H1 (cell line): ENCODE measurements around the gene ZSWIM7. TPM values are rescaled to one million over a fixed set of nuclear protein-coding genes. Genes with fewer than 3 reads are reported as not detected.
A peak's percentile ranks its signal among the peaks of the same experiment; 100 is the strongest.

ENCODE experiments used
- CTCF ChIA-PET: fragments of 300-600 bp; sonication (Branson Sonifier 250); formaldehyde crosslinking; loops from one replicate; lab custom pipeline; 2021; ENCODE audit not compliant: partially characterized antibody; lab: Charles Lee
- POLR2A ChIA-PET: fragments of 300-600 bp; sonication (Branson Sonifier 250); formaldehyde crosslinking; loops from one replicate; lab custom pipeline; 2021; ENCODE audit warnings: inconsistent platforms; ENCODE audit not compliant: partially characterized antibody; lab: Charles Lee
- DNase-seq, 2 experiments: peaks; one replicate each; pipeline versions ENCODE4 v3.0.0 to v3.0.0-alpha.2; 2010 to 2022; ENCODE audit warnings: low spot score in 2 of 2, low read depth in 1 of 2, mixed read lengths in 1 of 2
- FAIRE-seq: peaks from 2 replicates; lab custom pipeline; 2011; peaks lifted over from hg19 to GRCh38; lab: Jason Lieb, UNC
- H2AFZ ChIP-seq: 2 replicates; pipeline ENCODE4 v1.8.1; 2012; ENCODE audit warnings: low read length, inconsistent platforms
- H2AK5ac ChIP-seq: 2 replicates; pipeline ENCODE4 v1.6.1; 2013; ENCODE audit warnings: low read depth, low read length
- H2BK120ac ChIP-seq: replicated peaks from 2 replicates; pipeline ENCODE3; 2013; ENCODE audit warnings: low read depth, low read length, inconsistent platforms
- H2BK12ac ChIP-seq: 2 replicates; pipeline ENCODE4 v1.6.1; 2013; ENCODE audit warnings: low read depth, low read length
- H2BK15ac ChIP-seq: 2 replicates; pipeline ENCODE4 v1.6.1; 2013; ENCODE audit warnings: low read length
- H2BK20ac ChIP-seq: 2 replicates; pipeline ENCODE4 v1.6.1; 2013; ENCODE audit warnings: low read length
- H2BK5ac ChIP-seq: 2 replicates; pipeline ENCODE4 v1.6.1; 2013; ENCODE audit warnings: low read depth, low read length
- H3K14ac ChIP-seq: 2 replicates; pipeline ENCODE4 v1.6.1; 2013; ENCODE audit warnings: inconsistent platforms; ENCODE audit not compliant: insufficient read length
- H3K18ac ChIP-seq: 2 replicates; pipeline ENCODE4 v1.6.1; 2013; ENCODE audit warnings: low read length; ENCODE audit errors: extremely low read depth
- H3K23ac ChIP-seq: 2 replicates; pipeline ENCODE4 v1.6.1; 2013; ENCODE audit warnings: inconsistent platforms; ENCODE audit not compliant: insufficient read length
- H3K23me2 ChIP-seq: 2 replicates; pipeline ENCODE4 v1.6.1; 2013; ENCODE audit warnings: low read depth, low read length
- H3K27ac ChIP-seq: 2 replicates; pipeline ENCODE4 v1.6.1; 2011; ENCODE audit warnings: low read depth, low read length, inconsistent platforms
- H3K27me3 ChIP-seq, 4 experiments: replicated peaks in 1 of 4; 1 replicate in 1 of 4; 2 replicates in 3 of 4; pipeline versions ENCODE4 v1.6.1 to v1.8.1; 2011 to 2013; ENCODE audit warnings: low read length in 3 of 4, mild to moderate bottlenecking in 3 of 4, inconsistent platforms in 2 of 4, mixed read lengths in 2 of 4, moderate library complexity in 1 of 4; ENCODE audit not compliant: control insufficient read depth in 3 of 4, insufficient read depth in 3 of 4; ENCODE audit errors: extremely low read depth in 1 of 4
- H3K36me3 ChIP-seq, 4 experiments: 2 replicates each; pipeline versions ENCODE4 v1.6.1 to v1.8.1; 2011 to 2013; ENCODE audit warnings: mild to moderate bottlenecking in 4 of 4, low read length in 3 of 4, moderate library complexity in 2 of 4, control low read depth in 1 of 4, inconsistent platforms in 1 of 4; ENCODE audit not compliant: insufficient read depth in 4 of 4, control insufficient read depth in 2 of 4
- H3K4ac ChIP-seq: replicated peaks from 2 replicates; pipeline ENCODE3; 2013; ENCODE audit warnings: low read length, low read depth, mixed read lengths, inconsistent platforms; ENCODE audit not compliant: insufficient read length
- H3K4me1 ChIP-seq, 4 experiments: replicated peaks in 1 of 4; 1 replicate in 1 of 4; 2 replicates in 3 of 4; pipeline versions ENCODE4 v1.6.1 to v1.8.1; 2011 to 2013; ENCODE audit warnings: low read length in 3 of 4, inconsistent platforms in 2 of 4, mixed read lengths in 1 of 4; ENCODE audit not compliant: insufficient read depth in 4 of 4, control insufficient read depth in 3 of 4
- H3K4me2 ChIP-seq, 2 experiments: 2 replicates each; pipeline versions ENCODE4 v1.6.1 to v1.8.1; 2011 to 2013; ENCODE audit warnings: low read depth in 2 of 2, low read length in 2 of 2, control low read depth in 1 of 2, inconsistent platforms in 1 of 2, mild to moderate bottlenecking in 1 of 2; ENCODE audit not compliant: insufficient read depth in 1 of 2
- H3K4me3 ChIP-seq, 4 experiments: fragments of 200-600, 300-600 bp in 1 of 4; sonication (generic), shearing (Covaris generic), sonication (Bioruptor Twin) in 1 of 4; 2 replicates each; pipeline versions ENCODE4 v1.5.1 to v1.8.1; 2011 to 2016; ENCODE audit warnings: low read length in 4 of 4, low read depth in 3 of 4, control low read depth in 2 of 4, inconsistent platforms in 2 of 4, mild to moderate bottlenecking in 2 of 4, mixed read lengths in 1 of 4, moderate library complexity in 1 of 4; ENCODE audit not compliant: insufficient read depth in 2 of 4; ENCODE audit errors: extremely low read depth in 1 of 4
- H3K56ac ChIP-seq: replicated peaks from 2 replicates; pipeline ENCODE3; 2013; ENCODE audit warnings: low read depth, mild to moderate bottlenecking, mixed read lengths, low read length, inconsistent platforms; ENCODE audit not compliant: insufficient read length
- H3K79me1 ChIP-seq: 2 replicates; pipeline ENCODE4 v1.6.1; 2013; ENCODE audit warnings: low read depth, low read length, control low read depth
- H3K79me2 ChIP-seq, 2 experiments: 2 replicates each; pipeline versions ENCODE4 v1.6.1 to v1.8.1; 2012 to 2013; ENCODE audit warnings: low read length in 2 of 2, mild to moderate bottlenecking in 2 of 2, inconsistent platforms in 1 of 2; ENCODE audit not compliant: insufficient read depth in 2 of 2, control insufficient read depth in 1 of 2
- H3K9ac ChIP-seq, 4 experiments: replicated peaks in 1 of 4; 1 replicate in 1 of 4; 2 replicates in 3 of 4; pipeline versions ENCODE4 v1.6.1 to v1.8.1; 2011 to 2013; ENCODE audit warnings: low read depth in 3 of 4, low read length in 3 of 4, control low read depth in 2 of 4, mild to moderate bottlenecking in 2 of 4, moderate library complexity in 2 of 4, inconsistent platforms in 1 of 4; ENCODE audit errors: extremely low read depth in 1 of 4
- H3K9me3 ChIP-seq, 2 experiments: 2 replicates each; pipeline versions ENCODE4 v1.6.1 to v1.8.1; 2012 to 2013; ENCODE audit warnings: mild to moderate bottlenecking in 2 of 2, moderate library complexity in 2 of 2, control low read depth in 1 of 2, inconsistent platforms in 1 of 2, low read depth in 1 of 2, low read length in 1 of 2, mixed read lengths in 1 of 2; ENCODE audit not compliant: insufficient read depth in 2 of 2
- H4K20me1 ChIP-seq, 2 experiments: replicated peaks in 1 of 2; 2 replicates each; pipeline versions ENCODE3 to v1.8.1; 2011 to 2013; ENCODE audit warnings: inconsistent platforms in 2 of 2, low read length in 2 of 2, mild to moderate bottlenecking in 1 of 2; ENCODE audit not compliant: insufficient read depth in 2 of 2, control insufficient read depth in 1 of 2
- H4K5ac ChIP-seq: 2 replicates; pipeline ENCODE4 v1.6.1; 2013; ENCODE audit warnings: low read length, low read depth, mixed read lengths, inconsistent platforms; ENCODE audit not compliant: insufficient read length
- H4K8ac ChIP-seq: 2 replicates; pipeline ENCODE4 v1.8.0; 2013; ENCODE audit warnings: mild to moderate bottlenecking, moderate library complexity, low read length, inconsistent platforms; ENCODE audit not compliant: insufficient read depth; ENCODE audit errors: extremely low read depth
- H4K91ac ChIP-seq: replicated peaks from 2 replicates; pipeline ENCODE3; 2013; ENCODE audit warnings: low read length, mixed read lengths, inconsistent platforms; ENCODE audit not compliant: insufficient read length
- BACH1 ChIP-seq: IDR thresholded peaks from 2 replicates; pipeline ENCODE4 v1.6.1; 2012; ENCODE audit warnings: low read length, improper control_type of control experiment
- CBX5 ChIP-seq: fragments of 300-800, 300-1000 bp; sonication (generic); IDR thresholded peaks from 2 replicates; pipeline ENCODE4 v1.7.1; 2016; ENCODE audit warnings: antibody characterized with exemption, low read length, low read depth
- CREB1 ChIP-seq: IDR thresholded peaks from 2 replicates; pipeline ENCODE4 v1.6.1; 2012; ENCODE audit warnings: inconsistent platforms
- HDAC2 ChIP-seq, 2 experiments: fragments of 300-600 bp in 1 of 2; sonication (generic) in 1 of 2; IDR thresholded peaks; 2 replicates each; pipeline ENCODE4 v1.6.1; 2011 to 2012; ENCODE audit warnings: low read depth in 2 of 2, low read length in 2 of 2, mild to moderate bottlenecking in 2 of 2, moderate library complexity in 2 of 2, borderline replicate concordance in 1 of 2, inconsistent platforms in 1 of 2
- NANOG ChIP-seq: IDR thresholded peaks from 2 replicates; pipeline ENCODE4 v1.6.1; 2011; ENCODE audit warnings: low read length, low read depth, mild to moderate bottlenecking, inconsistent platforms; ENCODE audit not compliant: insufficient read depth, poor library complexity, severe bottlenecking
- NRF1 ChIP-seq: IDR thresholded peaks from 2 replicates; pipeline ENCODE4 v1.6.1; 2011; ENCODE audit warnings: mild to moderate bottlenecking, low read depth, low read length, improper control_type of control experiment
- RFX5 ChIP-seq: IDR thresholded peaks from 2 replicates; pipeline ENCODE4 v1.6.1; 2011; ENCODE audit warnings: low read depth, low read length, improper control_type of control experiment, borderline replicate concordance
- RNF2 ChIP-seq: fragments of 200-900, 300-1000 bp; sonication (generic); IDR thresholded peaks from 2 replicates; pipeline ENCODE4 v1.7.1; 2016; ENCODE audit warnings: borderline replicate concordance, low read depth, mild to moderate bottlenecking, antibody characterized with exemption, low read length; ENCODE audit not compliant: poor library complexity, severe bottlenecking; ENCODE audit errors: missing control alignments
- SP2 ChIP-seq: IDR thresholded peaks from 2 replicates; pipeline ENCODE4 v1.6.1; 2012; ENCODE audit warnings: mild to moderate bottlenecking, low read length, inconsistent platforms
- SUZ12 ChIP-seq: fragments of 200-600 bp; sonication (generic); IDR thresholded peaks from 2 replicates; pipeline ENCODE4 v1.6.1; 2012; ENCODE audit warnings: mild to moderate bottlenecking, inconsistent platforms, low read length, moderate library complexity, mixed read lengths
- YY1 ChIP-seq: IDR thresholded peaks from 2 replicates; pipeline ENCODE4 v1.6.1; 2011; ENCODE audit warnings: low read depth, mild to moderate bottlenecking, low read length
- WGBS, 2 experiments: shearing (Covaris generic) in 1 of 2; methylation state at CpG; one replicate each; pipeline versions ENCODE4 v1.1.6 to v1.1.7; 2013 to 2015; ENCODE audit warnings: low lambda C conversion rate in 2 of 2, mixed read lengths in 2 of 2, inconsistent platforms in 1 of 2, low coverage in 1 of 2, missing lambda C conversion rate in 1 of 2; ENCODE audit not compliant: insufficient replicate concordance in 2 of 2, insufficient coverage in 1 of 2, insufficient read length in 1 of 2; ENCODE audit errors: extremely low coverage in 1 of 2, missing lambda C conversion rate in 1 of 2; 5-methylcytosine and 5-hydroxymethylcytosine counted together
- polyA plus RNA-seq, 7 experiments: library from polyadenylated mRNA; depleted of rRNA in 3 of 7; stranded (reverse) in 5 of 7; unstranded in 2 of 7; fragments of >200 nt in 5 of 7; fragments of 200-250 nt in 2 of 7; gene quantifications; 1 replicate in 5 of 7; 2 replicates in 1 of 7; 4 replicates in 1 of 7; pipeline versions ENCODE4 v1.2.1 to v1.2.3, GENCODE V29; 2011 to 2013; ENCODE audit warnings: missing spikeins in 2 of 7, mixed read lengths in 2 of 7
- total RNA-seq: library from RNA; stranded (reverse); fragmentation: NEBNext Ultra II Directional; extraction: Animal tissue kit (Norgen Biotek cat#: 25700); gene quantifications from 2 replicates; pipeline ENCODE4 v1.2.1, GENCODE V29; 2021
- TF ChIP-seq, protein P1 (sequence below): IDR thresholded peaks from 2 replicates; pipeline ENCODE4 v1.6.1; 2012; ENCODE audit warnings: low read length, inconsistent platforms

Gene ZSWIM7
- total and polyA plus RNA-seq, 2 of the 8 experiments (the other 6 are each of a cell fraction or from before 2014, with no cell fraction given) = 39.3 to 57.7 TPM

DNA sequence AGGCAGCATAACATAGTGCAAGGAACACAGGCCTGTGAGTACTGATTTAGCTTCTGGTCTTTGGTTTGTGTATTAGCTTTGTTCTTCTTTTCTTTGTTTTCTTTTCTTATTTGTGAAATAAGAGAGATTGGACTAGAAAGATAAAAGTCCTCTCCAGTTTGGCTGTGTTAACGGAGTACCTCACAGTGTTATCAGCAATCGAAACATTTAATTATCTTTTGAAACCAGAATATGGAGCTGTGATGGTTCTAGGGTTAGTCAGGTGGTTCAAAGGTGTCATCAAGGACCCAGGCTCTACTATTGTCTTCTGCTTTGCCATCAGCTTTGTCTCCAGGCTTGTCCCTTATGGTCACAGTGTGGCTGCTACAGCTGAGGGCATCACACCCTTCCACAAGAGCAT lies 29.0 kb downstream of the ZSWIM7 start:
- ChIA-PET CTCF (interaction anchor here (1.0 to 1.2 kb wide), 3 partner anchors 26 to 89 kb away, joined by 3 to 4 read pairs (median 3); no protein-coding TSS in a partner anchor), POLR2A (interaction anchor here (1.2 to 3.0 kb wide), 4 partner anchors 11 to 410 kb away, joined by 4 to 11 read pairs (median 6); partner anchors contain the start of genes TTC19, UBB and ZSWIM7)
- H3K23me2 ChIP-seq = peaks cover 5% of the 10 kb centered on the region
- H3K9me3 ChIP-seq = no peaks in the 10 kb centered on the region
- H3K36me3 ChIP-seq = no peaks in the 10 kb centered on the region; a peak in 3 of 8 replicates
- H2AFZ ChIP-seq = no peak overlapping the region
- no peak overlapping the region for H3K4ac ChIP-seq
- DNase-seq (no peak), FAIRE-seq (no peak)
- 0 out of 2 replicates have a peak, but pooled peaks cover 3% of the 10 kb centered on the region for H3K79me1 ChIP-seq
- no peak overlapping the region for H2BK12ac ChIP-seq
- no peak overlapping the region for H3K4me2 ChIP-seq
- WGBS, 2 experiments = 84% methylated on average over 2 of the region's 2 CpGs; no CpG with 5 or more reads in 1 of the 2 experiments
- no peak overlapping the region for H2AK5ac ChIP-seq
- no peaks in the 10 kb centered on the region for H3K79me2 ChIP-seq
- no peak overlapping the region for H4K8ac ChIP-seq
- H4K91ac ChIP-seq = peak overlapping the region; percentile 51
- H2BK20ac ChIP-seq = no peak overlapping the region
- H3K9ac ChIP-seq = no peak overlapping the region
- H3K27ac ChIP-seq = no peak overlapping the region
- no peak overlapping the region for H3K4me3 ChIP-seq
- H2BK120ac ChIP-seq = no peak overlapping the region
- H3K27me3 ChIP-seq = no peaks in the 10 kb centered on the region
- no peaks in the 10 kb centered on the region for H4K20me1 ChIP-seq
- H2BK5ac ChIP-seq = 0 out of 2 replicates have a peak overlapping the region, but pooled peaks have one; percentile 29
- H3K56ac ChIP-seq = no peak overlapping the region
- no peak overlapping the region for H4K5ac ChIP-seq
- peaks cover 8 to 27% (median 17%) of the 10 kb centered on the region in 4 experiments for H3K4me1 ChIP-seq
- no peak overlapping the region for H3K18ac ChIP-seq
- no peak overlapping the region for H2BK15ac ChIP-seq
- no peak overlapping the region for H3K14ac ChIP-seq
- no peak overlapping the region for H3K23ac ChIP-seq
- TF ChIP-seq BACH1 (no peak), NRF1 (no peak), HDAC2 (IDR thresholded peaks at IDR 0.05; ENCODE audit: borderline replicate concordance in 1 of 2, low read depth in 2 of 2, low read length in 2 of 2) (no peak), SP2 (no peak), SUZ12 (no peak), RNF2 (no peak), CREB1 (no peak), RFX5 (no peak), YY1 (no peak), CBX5 (no peak), NANOG (no peak)
- TF ChIP-seq, protein P1, sequence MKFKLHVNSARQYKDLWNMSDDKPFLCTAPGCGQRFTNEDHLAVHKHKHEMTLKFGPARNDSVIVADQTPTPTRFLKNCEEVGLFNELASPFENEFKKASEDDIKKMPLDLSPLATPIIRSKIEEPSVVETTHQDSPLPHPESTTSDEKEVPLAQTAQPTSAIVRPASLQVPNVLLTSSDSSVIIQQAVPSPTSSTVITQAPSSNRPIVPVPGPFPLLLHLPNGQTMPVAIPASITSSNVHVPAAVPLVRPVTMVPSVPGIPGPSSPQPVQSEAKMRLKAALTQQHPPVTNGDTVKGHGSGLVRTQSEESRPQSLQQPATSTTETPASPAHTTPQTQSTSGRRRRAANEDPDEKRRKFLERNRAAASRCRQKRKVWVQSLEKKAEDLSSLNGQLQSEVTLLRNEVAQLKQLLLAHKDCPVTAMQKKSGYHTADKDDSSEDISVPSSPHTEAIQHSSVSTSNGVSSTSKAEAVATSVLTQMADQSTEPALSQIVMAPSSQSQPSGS = no peak
